Fibroblast of skin of back (primary cell): ENCODE results near the gene SMYD5.

Experiments used
- DNase-seq: peaks from one replicate; pipeline ENCODE4 v3.0.0-alpha.2; 2013

The SMYD5 gene

GRCh38 chr2:73208258-73208657 is 5.8 kb upstream of the SMYD5 start:
- DNase-seq = no peak

- no peak for DNase-seq
Observed at GRCh38 chr2:73210019-73210418, 4.0 kb upstream of the SMYD5 start.

- no peak for DNase-seq
Observed at GRCh38 chr2:73210696-73211095, 3.3 kb upstream of the SMYD5 start.

GRCh38 chr2:73212098-73212447 is 2.0 kb upstream of the SMYD5 start:
- DNase-seq = no peak

- DNase-seq = peak; percentile 81
Observed at GRCh38 chr2:73212448-73213176, 1.4 kb upstream of the SMYD5 start.

GRCh38 chr2:73215254-73215653 is 1.2 kb downstream of the SMYD5 start:
- DNase-seq = no peak

GRCh38 chr2:73217160-73217559 is 3.1 kb downstream of the SMYD5 start:
- DNase-seq = no peak

- no peak for DNase-seq
Observed at GRCh38 chr2:73217826-73218225, 3.8 kb downstream of the SMYD5 start.

- DNase-seq = peak; percentile 25
Observed at GRCh38 chr2:73218298-73218697, 4.3 kb downstream of the SMYD5 start.

- DNase-seq = no peak
Observed at GRCh38 chr2:73223821-73224220, 9.8 kb downstream of the SMYD5 start.

GRCh38 chr2:73225513-73226360 is 11.7 kb downstream of the SMYD5 start:
- DNase-seq = no peak

GRCh38 chr2:73227086-73227485 is 13.0 kb downstream of the SMYD5 start:
- DNase-seq = no peak

- DNase-seq = no peak
Observed at GRCh38 chr2:73228631-73229030, 14.6 kb downstream of the SMYD5 start.

- DNase-seq = no peak
Observed at GRCh38 chr2:73232403-73233153, 18.5 kb downstream of the SMYD5 start.

- DNase-seq = peak; percentile 100
Observed at GRCh38 chr2:73233154-73233931, 19.3 kb downstream of the SMYD5 start, which contains the start of gene PRADC1. PRADC1 (minus strand) TSS chr2:73233239; CDS start chr2:73233160, 79 bp downstream.

GRCh38 chr2:73233932-73234832 is 20.1 kb downstream of the SMYD5 start, which contains the start of gene CCT7:
CCT7 (plus strand) TSS chr2:73234308; CDS start chr2:73234379, 71 bp downstream.
- DNase-seq = peak; percentile 93

GRCh38 chr2:73235315-73236028 is 21.4 kb downstream of the SMYD5 start:
- no peak for DNase-seq

GRCh38 chr2:73237168-73237567 is 23.1 kb downstream of the SMYD5 start:
- DNase-seq = no peak

GRCh38 chr2:73238149-73238548 is 24.1 kb downstream of the SMYD5 start:
- no peak for DNase-seq

GRCh38 chr2:73238976-73239375 is 24.9 kb downstream of the SMYD5 start:
- DNase-seq = no peak
